ENCODE data around the gene ROCK1. TPM values are rescaled to one million over a fixed set of nuclear protein-coding genes. Genes with fewer than 3 reads are reported as not detected.
"Not testable (repeated sequence)": the region's sequence is repeated elsewhere in the genome, so short reads cannot be mapped to it uniquely, and the experiment has no call there.

The ROCK1 gene
- total RNA-seq = 31.4 TPM
- long read RNA-seq, full-length matches to known transcripts = 13 of 28 reads
- long read RNA-seq, partial matches to known transcripts = 11 of 28 reads
- long read RNA-seq, other reads (novel, unspliced or antisense) = 4 of 28 reads

- DNase-seq = peak; percentile 100
- ATAC-seq (ENCODE audit: poor library complexity) = peak; percentile 96
- intact Hi-C loops (cut with DNase I) = loop anchor here (5.0 kb wide), 1 partner anchor 104 kb away; no protein-coding TSS in a partner anchor
Measured at GRCh38 chr18:21111346-21112139, at the start of gene ROCK1. TSS of gene ROCK1 (minus strand) at chr18:21111813. CDS start at chr18:21110910, 903 bp downstream.

GRCh38 chr18:21155443-21155842, 43.8 kb upstream of the ROCK1 start:
- no peak for DNase-seq
- no peak for ATAC-seq (ENCODE audit: poor library complexity)
- intact Hi-C loops (cut with DNase I) = no loop called here

GRCh38 chr18:21146016-21146415, 34.4 kb upstream of the ROCK1 start:
- intact Hi-C loops (cut with DNase I) = no loop called here
- ATAC-seq (ENCODE audit: poor library complexity) (no peak), DNase-seq (no peak)

- intact Hi-C loops (cut with DNase I) = no loop called here
- ATAC-seq (ENCODE audit: poor library complexity) = no peak
- DNase-seq = no peak
Measured at GRCh38 chr18:21145371-21145770, 33.8 kb upstream of the ROCK1 start.

GRCh38 chr18:21141668-21142422, 30.2 kb upstream of the ROCK1 start:
- DNase-seq = no peak
- ATAC-seq (ENCODE audit: poor library complexity) = no peak
- intact Hi-C loops (cut with DNase I) = no loop called here

- DNase-seq; ATAC-seq (ENCODE audit: poor library complexity): not testable (repeated sequence)
- intact Hi-C loops (cut with DNase I) = loop anchor here (10.0 kb wide), 1 partner anchor 63 kb away; no protein-coding TSS in a partner anchor
Measured at GRCh38 chr18:21137719-21138488, 26.3 kb upstream of the ROCK1 start.

GRCh38 chr18:21134895-21135294, 23.3 kb upstream of the ROCK1 start:
- ATAC-seq (ENCODE audit: poor library complexity) (no peak), DNase-seq (no peak)
- intact Hi-C loops (cut with DNase I) = loop anchor here (10.0 kb wide), 1 partner anchor 60 kb away; no protein-coding TSS in a partner anchor

- no peak for ATAC-seq (ENCODE audit: poor library complexity)
- no peak for DNase-seq
- intact Hi-C loops (cut with DNase I) = loop anchor here (10.0 kb wide), 1 partner anchor 58 kb away; no protein-coding TSS in a partner anchor
Measured at GRCh38 chr18:21132398-21132918, 20.8 kb upstream of the ROCK1 start.

- ATAC-seq (ENCODE audit: poor library complexity) = no peak
- intact Hi-C loops (cut with DNase I) = loop anchor here (10.0 kb wide), 1 partner anchor 57 kb away; no protein-coding TSS in a partner anchor
- no peak for DNase-seq
Measured at GRCh38 chr18:21131698-21132227, 20.1 kb upstream of the ROCK1 start.

- DNase-seq = no peak
- intact Hi-C loops (cut with DNase I) = loop anchor here (10.0 kb wide), 1 partner anchor 55 kb away; no protein-coding TSS in a partner anchor
- no peak for ATAC-seq (ENCODE audit: poor library complexity)
Measured at GRCh38 chr18:21129566-21130216, 18.1 kb upstream of the ROCK1 start.

- intact Hi-C loops (cut with DNase I) = no loop called here
- DNase-seq = no peak
- no peak for ATAC-seq (ENCODE audit: poor library complexity)
Measured at GRCh38 chr18:21123290-21123926, 11.8 kb upstream of the ROCK1 start.

GRCh38 chr18:21118806-21119205, 7.2 kb upstream of the ROCK1 start:
- no peak for DNase-seq
- intact Hi-C loops (cut with DNase I) = no loop called here
- no peak for ATAC-seq (ENCODE audit: poor library complexity)

GRCh38 chr18:21117409-21118131, 6.0 kb upstream of the ROCK1 start:
- no peak for DNase-seq
- intact Hi-C loops (cut with DNase I) = no loop called here
- peak; percentile 81 for ATAC-seq (ENCODE audit: poor library complexity)

GRCh38 chr18:21115519-21116411, 4.2 kb upstream of the ROCK1 start:
- DNase-seq (no peak), ATAC-seq (ENCODE audit: poor library complexity) (no peak)
- intact Hi-C loops (cut with DNase I) = no loop called here

GRCh38 chr18:21112543-21113105, 1.0 kb upstream of the ROCK1 start:
- intact Hi-C loops (cut with DNase I) = loop anchor here (5.0 kb wide), 1 partner anchor 105 kb away; no protein-coding TSS in a partner anchor
- ATAC-seq (ENCODE audit: poor library complexity) (no peak), DNase-seq (no peak)

Data from Right ventricle myocardium superior (tissue), 1 donor.